T-helper 1 cell treated with Interleukin-12 subunit alpha and Interleukin-12 subunit beta and Interleukin-4 antibody, amounts not matched to agents 30 μg/mL and 1 μg/mL, for 36 hours (primary cell): Measurements from ENCODE around the gene COP1.
"Not testable (repeated sequence)": the region's sequence is repeated elsewhere in the genome, so short reads cannot be mapped to it uniquely, and the experiment has no call there.

Experiments
- H3K27ac Mint-ChIP-seq: one replicate; pipeline ENCODE4 v1.8.0; 2021; ENCODE audit warnings: mild to moderate bottlenecking, mixed read lengths
- H3K27me3 Mint-ChIP-seq: one replicate; pipeline ENCODE4 v1.8.0; 2021; ENCODE audit warnings: low read depth, mixed read lengths
- H3K36me3 Mint-ChIP-seq: one replicate; pipeline ENCODE4 v1.8.0; 2021; ENCODE audit warnings: low read depth, mixed read lengths
- H3K4me1 Mint-ChIP-seq: one replicate; pipeline ENCODE4 v1.8.0; 2021; ENCODE audit warnings: low read depth, mixed read lengths
- H3K4me3 Mint-ChIP-seq: one replicate; pipeline ENCODE4 v1.8.0; 2021; ENCODE audit warnings: mild to moderate bottlenecking, moderate library complexity, mixed read lengths
- H3K9me3 Mint-ChIP-seq: one replicate; pipeline ENCODE4 v1.8.0; 2021; ENCODE audit warnings: mixed read lengths

Gene COP1

DNA sequence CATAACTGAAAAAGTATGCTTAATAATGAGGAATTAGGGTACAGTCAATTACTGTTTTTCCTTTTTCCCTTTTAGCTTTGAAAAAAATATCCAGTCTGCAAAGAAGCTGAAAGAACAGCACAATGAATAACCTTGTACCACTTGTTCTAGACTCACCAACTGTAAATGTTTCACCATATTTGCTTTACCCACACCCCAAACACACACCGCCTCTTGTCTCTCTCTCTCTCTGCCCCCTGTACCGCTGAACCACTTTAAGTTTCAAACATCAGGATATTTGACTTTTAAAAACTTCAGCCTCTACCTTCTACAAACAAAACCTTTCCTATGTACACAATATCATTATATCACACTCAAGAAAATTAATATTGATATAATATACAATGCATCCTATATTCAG is 197.1 kb downstream of the COP1 start:
- H3K27ac Mint-ChIP-seq = no peak overlapping the region
- no peaks in the 10 kb centered on the region for H3K4me1 Mint-ChIP-seq
- H3K36me3 Mint-ChIP-seq = peaks cover 18% of the 10 kb centered on the region
- no peaks in the 10 kb centered on the region for H3K27me3 Mint-ChIP-seq
- peaks cover 8% of the 10 kb centered on the region for H3K9me3 Mint-ChIP-seq
- H3K4me3 Mint-ChIP-seq = no peak overlapping the region

GRCh38 chr1:176007756-176008389 is 199.2 kb downstream of the COP1 start:
- H3K27me3 Mint-ChIP-seq, H3K4me1 Mint-ChIP-seq, H3K27ac Mint-ChIP-seq, H3K4me3 Mint-ChIP-seq: not testable (repeated sequence)
- H3K9me3 Mint-ChIP-seq = peaks cover 11% of the 10 kb centered on the region
- peaks cover 21% of the 10 kb centered on the region for H3K36me3 Mint-ChIP-seq

DNA sequence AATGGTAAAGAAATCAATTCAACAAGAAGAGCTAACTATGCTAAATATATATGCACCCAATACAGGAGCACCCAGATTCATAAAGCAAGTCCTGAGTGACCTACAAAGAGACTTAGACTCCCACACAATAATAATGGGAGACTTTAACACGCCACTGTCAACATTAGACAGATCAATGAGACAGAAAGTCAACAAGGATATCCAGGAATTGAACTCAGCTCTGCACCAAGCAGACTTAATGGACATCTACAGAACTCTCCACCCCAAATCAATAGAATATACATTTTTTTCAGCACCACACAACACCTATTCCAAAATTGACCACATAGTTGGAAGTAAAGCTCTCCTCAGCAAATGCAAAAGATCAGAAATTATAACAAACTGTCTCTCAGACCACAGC is 212.4 kb downstream of the COP1 start:
- not testable (repeated sequence) for H3K27me3 Mint-ChIP-seq, H3K9me3 Mint-ChIP-seq, H3K4me3 Mint-ChIP-seq, H3K4me1 Mint-ChIP-seq, H3K27ac Mint-ChIP-seq
- H3K36me3 Mint-ChIP-seq = peaks cover 16% of the 10 kb centered on the region

DNA sequence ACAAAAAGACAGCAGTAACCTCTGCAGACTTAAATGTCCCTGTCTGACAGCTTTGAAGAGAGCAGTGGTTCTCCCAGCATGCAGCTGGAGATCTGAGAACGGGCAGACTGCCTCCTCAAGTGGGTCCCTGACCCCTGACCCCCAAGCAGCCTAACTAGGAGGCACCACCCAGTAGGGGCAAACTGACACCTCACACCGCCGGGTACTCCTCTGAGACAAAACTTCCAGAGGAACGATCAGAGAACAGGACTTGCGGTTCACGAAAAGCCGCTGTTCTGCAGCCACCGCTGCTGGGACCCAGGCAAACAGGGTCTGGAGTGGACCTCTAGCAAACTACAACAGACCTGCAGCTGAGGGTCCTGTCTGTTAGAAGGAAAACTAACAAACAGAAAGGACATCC is 214.3 kb downstream of the COP1 start:
- H3K27ac Mint-ChIP-seq, H3K4me1 Mint-ChIP-seq, H3K27me3 Mint-ChIP-seq, H3K4me3 Mint-ChIP-seq, H3K9me3 Mint-ChIP-seq: not testable (repeated sequence)
- H3K36me3 Mint-ChIP-seq = peaks cover 16% of the 10 kb centered on the region

GRCh38 chr1:175992202-175992601 is 214.9 kb downstream of the COP1 start:
- not testable (repeated sequence) for H3K27ac Mint-ChIP-seq, H3K4me1 Mint-ChIP-seq, H3K4me3 Mint-ChIP-seq, H3K9me3 Mint-ChIP-seq, H3K27me3 Mint-ChIP-seq
- peaks cover 16% of the 10 kb centered on the region for H3K36me3 Mint-ChIP-seq

GRCh38 chr1:175984813-175985212 is 222.3 kb downstream of the COP1 start:
- peaks cover 43% of the 10 kb centered on the region for H3K9me3 Mint-ChIP-seq
- no peaks in the 10 kb centered on the region for H3K4me1 Mint-ChIP-seq
- peaks cover 50% of the 10 kb centered on the region for H3K36me3 Mint-ChIP-seq
- H3K27ac Mint-ChIP-seq = no peak overlapping the region
- no peaks in the 10 kb centered on the region for H3K27me3 Mint-ChIP-seq
- H3K4me3 Mint-ChIP-seq = no peak overlapping the region

GRCh38 chr1:175984057-175984812 is 222.9 kb downstream of the COP1 start:
- Mint-ChIP-seq H3K36me3 (peaks cover 50% of the 10 kb centered on the region), H3K4me3 (no peak overlapping the region), H3K27me3 (no peaks in the 10 kb centered on the region), H3K4me1 (no peaks in the 10 kb centered on the region), H3K9me3 (peaks cover 43% of the 10 kb centered on the region), H3K27ac (no peak overlapping the region)

- H3K9me3 Mint-ChIP-seq = peaks cover 43% of the 10 kb centered on the region
- H3K36me3 Mint-ChIP-seq = peaks cover 50% of the 10 kb centered on the region
Observed at GRCh38 chr1:175983363-175983762, 223.7 kb downstream of the COP1 start.

DNA sequence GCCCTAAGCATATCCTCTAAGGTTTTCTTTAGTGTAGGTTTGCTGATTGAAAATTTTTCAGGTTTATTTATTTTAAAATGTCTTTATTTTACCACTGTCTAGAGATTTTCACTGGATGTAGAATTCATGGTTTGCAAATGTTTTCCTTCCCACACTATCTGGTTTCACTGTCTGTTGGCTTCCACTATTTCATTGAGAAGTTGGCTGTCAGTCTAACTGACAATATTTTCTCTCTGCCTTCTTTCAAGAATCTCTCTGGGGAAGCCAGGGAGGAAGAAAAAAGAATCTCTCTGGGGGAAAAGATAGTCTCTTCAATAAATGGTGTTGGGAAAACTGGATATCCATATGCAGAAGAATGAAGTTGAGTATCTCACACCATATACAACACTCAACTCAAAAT is 226.0 kb downstream of the COP1 start:
- Mint-ChIP-seq H3K36me3 (peaks cover 47% of the 10 kb centered on the region), H3K27me3 (no peaks in the 10 kb centered on the region), H3K27ac (no peak overlapping the region), H3K4me3 (no peak overlapping the region), H3K9me3 (peaks cover 40% of the 10 kb centered on the region), H3K4me1 (peaks cover 2% of the 10 kb centered on the region)

More at GRCh38 chr1:175983363-175983762, 223.7 kb downstream of the COP1 start:
- H3K27ac Mint-ChIP-seq, H3K4me1 Mint-ChIP-seq, H3K4me3 Mint-ChIP-seq, H3K27me3 Mint-ChIP-seq: not testable (repeated sequence)

DNA sequence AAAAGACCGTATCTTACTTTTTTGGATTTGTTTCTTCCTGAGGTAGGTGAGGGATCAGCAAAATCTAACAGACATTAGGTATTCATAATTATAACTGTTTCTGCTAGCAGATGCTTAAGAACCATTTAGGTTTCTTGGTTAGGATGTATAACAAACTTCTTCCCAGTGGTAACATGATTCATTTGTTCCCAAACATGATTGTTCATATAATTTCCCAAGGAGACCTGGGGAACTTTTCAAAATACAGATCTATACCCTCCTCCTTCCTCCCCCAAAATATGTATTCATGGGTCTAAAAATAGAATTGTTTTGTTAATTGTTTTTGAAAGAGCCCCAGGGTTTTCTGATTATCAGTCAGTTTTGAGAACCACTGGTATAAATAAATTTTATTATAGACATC is 228.2 kb downstream of the COP1 start:
- H3K4me3 Mint-ChIP-seq = no peak overlapping the region
- no peak overlapping the region for H3K27ac Mint-ChIP-seq
- peaks cover 32% of the 10 kb centered on the region for H3K36me3 Mint-ChIP-seq

GRCh38 chr1:175978476-175978875 is 228.6 kb downstream of the COP1 start:
- Mint-ChIP-seq H3K36me3 (peaks cover 32% of the 10 kb centered on the region), H3K4me1 (peaks cover 2% of the 10 kb centered on the region), H3K4me3 (no peak overlapping the region), H3K9me3 (peaks cover 22% of the 10 kb centered on the region), H3K27me3 (no peaks in the 10 kb centered on the region), H3K27ac (no peak overlapping the region)

More for the DNA sequence above, 228.2 kb downstream of the COP1 start:
- peaks cover 2% of the 10 kb centered on the region for H3K4me1 Mint-ChIP-seq
- no peaks in the 10 kb centered on the region for H3K27me3 Mint-ChIP-seq
- H3K9me3 Mint-ChIP-seq = peaks cover 27% of the 10 kb centered on the region

DNA sequence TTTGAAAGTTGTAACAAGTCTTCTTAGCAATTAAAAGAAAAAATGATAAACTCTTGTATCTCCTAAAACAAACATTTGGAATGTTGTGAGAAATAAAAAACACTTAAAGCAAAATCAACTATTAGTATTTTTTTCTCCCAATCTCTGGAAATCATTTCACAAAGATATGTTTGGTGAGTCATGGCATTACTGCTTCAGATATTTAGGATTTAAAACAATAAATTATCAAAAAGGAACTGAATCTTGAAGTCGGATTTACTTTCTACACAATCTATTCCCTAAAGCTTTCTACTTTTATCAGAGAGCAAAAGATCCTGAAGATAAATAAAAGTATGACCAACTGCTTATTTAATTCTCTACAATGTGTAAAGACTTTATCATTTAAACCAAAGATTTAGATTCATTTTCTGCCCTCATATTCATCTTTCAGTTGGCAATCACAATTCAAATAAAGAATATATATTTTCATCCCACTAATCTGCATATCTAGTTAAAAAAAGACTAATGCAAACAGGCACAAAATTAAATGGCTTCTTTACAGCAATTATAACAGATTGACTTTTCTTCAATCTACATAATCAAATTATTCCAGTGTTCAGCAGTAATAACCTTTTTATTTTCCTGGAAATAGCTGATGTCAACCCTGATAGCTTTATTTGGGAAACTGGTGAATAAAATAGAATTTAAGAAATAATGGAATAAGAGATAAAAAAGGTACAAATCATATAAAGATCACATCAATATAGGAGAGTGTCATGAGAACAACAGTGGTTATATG is 230.0 kb downstream of the COP1 start:
- Mint-ChIP-seq H3K36me3 (peaks cover 21% of the 10 kb centered on the region), H3K27ac (no peak overlapping the region)

DNA sequence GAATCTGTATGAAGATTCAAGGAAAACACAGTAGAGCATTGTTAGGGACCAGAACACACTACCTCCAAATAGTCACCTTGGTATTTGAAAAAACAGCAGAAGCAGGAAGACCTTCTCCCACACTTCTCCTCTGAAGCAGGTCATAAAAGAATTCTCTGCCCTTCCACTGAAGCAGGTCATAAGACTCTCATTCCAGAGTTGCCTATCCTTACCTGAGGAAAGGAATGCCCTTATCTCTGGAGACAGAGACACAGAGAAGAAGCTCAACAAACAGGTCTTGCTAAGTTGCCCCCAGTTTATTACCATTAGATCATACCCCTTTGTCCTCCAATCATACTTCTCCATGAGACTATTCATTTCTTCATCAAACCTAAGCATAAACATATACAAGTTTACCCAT is 237.9 kb downstream of the COP1 start:
- Mint-ChIP-seq H3K9me3 (no peaks in the 10 kb centered on the region), H3K4me1 (no peaks in the 10 kb centered on the region), H3K27me3 (no peaks in the 10 kb centered on the region), H3K27ac (no peak overlapping the region), H3K36me3 (peaks cover 19% of the 10 kb centered on the region), H3K4me3 (no peak overlapping the region)

More for the DNA sequence above, 230.0 kb downstream of the COP1 start:
- Mint-ChIP-seq H3K9me3 (peaks cover 10% of the 10 kb centered on the region), H3K4me3 (no peak overlapping the region), H3K4me1 (peaks cover 2% of the 10 kb centered on the region), H3K27me3 (no peaks in the 10 kb centered on the region)

- H3K4me1 Mint-ChIP-seq = no peaks in the 10 kb centered on the region
- peaks cover 15% of the 10 kb centered on the region for H3K36me3 Mint-ChIP-seq
- no peak overlapping the region for H3K4me3 Mint-ChIP-seq
- H3K9me3 Mint-ChIP-seq = no peaks in the 10 kb centered on the region
- no peak overlapping the region for H3K27ac Mint-ChIP-seq
- H3K27me3 Mint-ChIP-seq = no peaks in the 10 kb centered on the region
Observed at GRCh38 chr1:175968486-175969172, 238.5 kb downstream of the COP1 start.
